ENCODE results near the gene KAT7. TPM values are rescaled to one million over a fixed set of nuclear protein-coding genes. Genes with fewer than 3 reads are reported as not detected.

KAT7 gene
- polyA plus RNA-seq, 1 of the 3 experiments (the other 2 are of a cell fraction), result 20.2 TPM

DNA sequence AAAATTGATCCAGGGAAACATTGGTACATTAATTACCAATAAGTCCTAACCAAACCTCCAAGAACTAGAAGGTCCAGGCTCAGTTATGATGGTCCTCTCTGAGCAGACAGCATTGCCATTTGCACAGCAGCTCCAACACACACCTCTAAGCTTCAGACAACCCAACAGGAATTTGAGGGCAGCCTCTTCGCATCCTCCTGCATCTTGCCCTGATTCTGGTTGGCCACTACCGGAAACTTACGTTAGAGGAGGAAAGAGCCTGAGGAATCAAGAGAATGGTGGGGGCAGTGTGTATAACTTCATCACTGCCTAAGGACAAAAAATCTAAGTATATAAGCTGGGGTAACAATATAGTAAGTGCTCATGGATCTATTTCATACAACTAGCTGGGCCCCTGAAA is 40.3 kb upstream of the KAT7 start:
- H4K20me1 ChIP-seq (ENCODE audit: insufficient read depth), result no peaks in the 10 kb centered on the region
- DNase-seq, result no peak
- H3K27me3 ChIP-seq (ENCODE audit: insufficient read depth), result no peaks in the 10 kb centered on the region
- WGBS (ENCODE audit: low lambda C conversion rate), result 94% methylated on average over 3 of the region's 3 CpGs
- H3K9me2 ChIP-seq, result no peaks in the 10 kb centered on the region
- no peaks in the 10 kb centered on the region for H3K36me3 ChIP-seq (replicated peaks in 1 of 2; ENCODE audit: control insufficient read depth in 1 of 2, insufficient read depth in 2 of 2, low read length in 1 of 2)
- H3K4me2 ChIP-seq, result no peak overlapping the region
- no peaks in the 10 kb centered on the region for H3K79me2 ChIP-seq (ENCODE audit: insufficient read depth)
- no peaks in the 10 kb centered on the region for H3F3A ChIP-seq (replicated peaks; ENCODE audit: insufficient read depth)
- ChIA-PET CTCF (interaction anchor here (0.6 to 2.2 kb wide), 3 partner anchors 29 to 191 kb away, joined by 3 to 7 read pairs (median 3); no protein-coding TSS in a partner anchor), POLR2A (no interaction called here)
- H3K4me1 ChIP-seq (ENCODE audit: control insufficient read depth in 1 of 2, insufficient read depth in 2 of 2, low read depth in 1 of 2, low read length in 1 of 2), result no peaks in the 10 kb centered on the region
- H3K9me3 ChIP-seq, result no peaks in the 10 kb centered on the region
- TF ChIP-seq MXI1 (IDR thresholded peaks at IDR 0.05; ENCODE audit: low read depth, low read length) (no peak), FOXM1 (IDR thresholded peaks at IDR 0.05; ENCODE audit: low read depth) (no peak), RXRA (IDR thresholded peaks at IDR 0.05; ENCODE audit: borderline replicate concordance, low read depth) (no peak), CHD2 (IDR thresholded peaks at IDR 0.05; ENCODE audit: low read length, partially characterized antibody) (no peak), RCOR1 (IDR thresholded peaks at IDR 0.05; ENCODE audit: low read length) (no peak)
- TF ChIP-seq, protein P1, sequence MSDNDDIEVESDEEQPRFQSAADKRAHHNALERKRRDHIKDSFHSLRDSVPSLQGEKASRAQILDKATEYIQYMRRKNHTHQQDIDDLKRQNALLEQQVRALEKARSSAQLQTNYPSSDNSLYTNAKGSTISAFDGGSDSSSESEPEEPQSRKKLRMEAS (IDR thresholded peaks at IDR 0.05; ENCODE audit: low read depth), result no peak
- H3K9ac ChIP-seq, result no peak overlapping the region
- no peak overlapping the region for H3K27ac ChIP-seq (ENCODE audit: low read depth in 2 of 2, low read length in 1 of 2)
- no peak overlapping the region for H3K4me3 ChIP-seq (ENCODE audit: low read depth in 2 of 2, low read length in 1 of 2)
- no peak overlapping the region for H2AFZ ChIP-seq (ENCODE audit: low read depth)

DNA sequence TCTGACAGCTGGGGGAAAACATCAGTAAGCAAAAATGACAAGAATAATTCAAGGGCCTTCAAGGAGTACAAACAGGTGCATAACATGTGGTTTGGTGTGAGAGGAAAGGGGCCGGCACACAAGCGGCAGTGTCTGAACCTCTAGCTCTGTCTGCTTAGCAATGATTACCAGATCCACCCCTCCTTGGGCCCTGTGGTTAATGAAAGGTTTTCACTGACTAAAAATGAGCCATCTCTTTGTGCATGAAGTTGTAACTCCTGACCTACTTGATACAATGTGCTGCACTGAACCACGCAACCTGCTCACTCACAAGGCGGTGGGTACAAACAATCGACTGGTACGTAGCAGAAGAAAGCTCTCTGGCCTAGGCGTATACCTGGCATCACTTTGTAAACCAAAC is 39.7 kb upstream of the KAT7 start:
- no peak for TF ChIP-seq CTCF (IDR thresholded peaks at IDR 0.05)
- TF ChIP-seq RFX5 (IDR thresholded peaks at IDR 0.05; ENCODE audit: low read length), result no peak
- no peak for TF ChIP-seq JUND (IDR thresholded peaks at IDR 0.05)
- TF ChIP-seq, protein P2, sequence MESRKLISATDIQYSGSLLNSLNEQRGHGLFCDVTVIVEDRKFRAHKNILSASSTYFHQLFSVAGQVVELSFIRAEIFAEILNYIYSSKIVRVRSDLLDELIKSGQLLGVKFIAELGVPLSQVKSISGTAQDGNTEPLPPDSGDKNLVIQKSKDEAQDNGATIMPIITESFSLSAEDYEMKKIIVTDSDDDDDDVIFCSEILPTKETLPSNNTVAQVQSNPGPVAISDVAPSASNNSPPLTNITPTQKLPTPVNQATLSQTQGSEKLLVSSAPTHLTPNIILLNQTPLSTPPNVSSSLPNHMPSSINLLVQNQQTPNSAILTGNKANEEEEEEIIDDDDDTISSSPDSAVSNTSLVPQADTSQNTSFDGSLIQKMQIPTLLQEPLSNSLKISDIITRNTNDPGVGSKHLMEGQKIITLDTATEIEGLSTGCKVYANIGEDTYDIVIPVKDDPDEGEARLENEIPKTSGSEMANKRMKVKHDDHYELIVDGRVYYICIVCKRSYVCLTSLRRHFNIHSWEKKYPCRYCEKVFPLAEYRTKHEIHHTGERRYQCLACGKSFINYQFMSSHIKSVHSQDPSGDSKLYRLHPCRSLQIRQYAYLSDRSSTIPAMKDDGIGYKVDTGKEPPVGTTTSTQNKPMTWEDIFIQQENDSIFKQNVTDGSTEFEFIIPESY (IDR thresholded peaks at IDR 0.05; ENCODE audit: borderline replicate concordance, low read depth), result no peak
- no peaks in the 10 kb centered on the region for H3K36me3 ChIP-seq (replicated peaks in 1 of 2; ENCODE audit: control insufficient read depth in 1 of 2, insufficient read depth in 2 of 2, low read length in 1 of 2)
- H3K9ac ChIP-seq, result no peak overlapping the region
- no peaks in the 10 kb centered on the region; a peak in 1 of 4 replicates for H3K4me1 ChIP-seq (ENCODE audit: control insufficient read depth in 1 of 2, insufficient read depth in 2 of 2, low read depth in 1 of 2, low read length in 1 of 2)
- no peaks in the 10 kb centered on the region for H3F3A ChIP-seq (replicated peaks; ENCODE audit: insufficient read depth)
- POLR2A ChIA-PET, result interaction anchor here (0.6 kb wide), 1 partner anchor 451 kb away, joined by 4 read pairs; no protein-coding TSS in a partner anchor
- H3K9me2 ChIP-seq, result no peaks in the 10 kb centered on the region
- no peak overlapping the region for H3K27ac ChIP-seq (ENCODE audit: low read depth in 2 of 2, low read length in 1 of 2)
- no peak overlapping the region for H3K4me2 ChIP-seq
- WGBS (ENCODE audit: low lambda C conversion rate), result 91% methylated on average over 7 of the region's 7 CpGs
- CTCF ChIA-PET, result interaction anchor here (1.3 to 2.2 kb wide), 3 partner anchors 29 to 192 kb away, joined by 3 to 7 read pairs (median 3); no protein-coding TSS in a partner anchor
- no peak overlapping the region for H3K4me3 ChIP-seq (ENCODE audit: low read depth in 2 of 2, low read length in 1 of 2)
- no peaks in the 10 kb centered on the region for H4K20me1 ChIP-seq (ENCODE audit: insufficient read depth)
- H3K9me3 ChIP-seq, result no peaks in the 10 kb centered on the region
- H2AFZ ChIP-seq (ENCODE audit: low read depth), result no peak overlapping the region
- no peaks in the 10 kb centered on the region for H3K79me2 ChIP-seq (ENCODE audit: insufficient read depth)
- no peaks in the 10 kb centered on the region for H3K27me3 ChIP-seq (ENCODE audit: insufficient read depth)
- DNase-seq, result no peak

Data from SK-N-SH (cell line).